K562 (cell line): ENCODE data around the gene NACA. TPM values are rescaled to one million over a fixed set of nuclear protein-coding genes. Genes with fewer than 3 reads are reported as not detected.

ENCODE experiments used
- ATAC-seq: fragments of 200-7000 bp; cut with Tn5 transposase; 3 replicates; pipeline ENCODE4 v1.9.1; 2020; ENCODE audit warnings: moderate library complexity
- BruUV-seq: library from RNA; stranded (reverse); fragments of 400-500 nt; replicated peaks from 2 replicates; lab custom pipeline; 2021; lab: Mats Ljungman, UMichigan
- CTCF ChIA-PET: fragments of 300-600 bp; formaldehyde crosslinking; extraction: SDS; loops from one replicate; lab custom pipeline; 2021; ENCODE audit warnings: low intra/inter-chr PET ratio; lab: Yijun Ruan, JAX
- POLR2A ChIA-PET: fragments of 300-600, 350-650 bp; sonication (Branson Sonifier 250); formaldehyde crosslinking; extraction: SDS; loops from one replicate; lab custom pipeline; 2021; ENCODE audit warnings: antibody characterized with exemption, inconsistent platforms; lab: Yijun Ruan, JAX
- DNase-seq, 4 experiments: peaks; one replicate each; pipeline versions ENCODE4 v3.0.0 to v3.0.0-alpha.2; 2011 to 2018; ENCODE audit warnings: low spot score in 3 of 4, mixed read lengths in 3 of 4; ENCODE audit errors: extremely low read depth in 1 of 4
- FAIRE-seq: peaks from 2 replicates; lab custom pipeline; 2011; peaks lifted over from hg19 to GRCh38; lab: Jason Lieb, UNC
- H2AFZ ChIP-seq: 2 replicates; pipeline ENCODE4 v1.6.0; 2011; ENCODE audit warnings: low read depth, low read length, control low read depth, inconsistent platforms
- H3K27ac ChIP-seq: fragments of 200-600 bp; 3 replicates; pipeline ENCODE4 v1.8.0; 2011; ENCODE audit warnings: low read depth, mild to moderate bottlenecking, control low read depth, inconsistent platforms, low read length, moderate library complexity, mixed read lengths; ENCODE audit errors: extremely low read depth
- H3K27me3 ChIP-seq, 2 experiments: fragments of 300-600 bp in 1 of 2; 2 replicates in 1 of 2; 3 replicates in 1 of 2; pipeline versions ENCODE4 v1.6.0 to v1.8.0; 2011; ENCODE audit warnings: inconsistent platforms in 2 of 2, low read length in 2 of 2, mild to moderate bottlenecking in 1 of 2, mixed read lengths in 1 of 2, moderate library complexity in 1 of 2; ENCODE audit not compliant: control insufficient read depth in 2 of 2, insufficient read depth in 2 of 2
- H3K36me3 ChIP-seq: fragments of 300-600 bp; 3 replicates; pipeline ENCODE4 v1.8.0; 2011; ENCODE audit warnings: mild to moderate bottlenecking, low read length, inconsistent platforms; ENCODE audit not compliant: control insufficient read depth, insufficient read depth
- H3K4me1 ChIP-seq, 2 experiments: fragments of 200-600 bp in 1 of 2; replicated peaks in 1 of 2; 2 replicates in 1 of 2; 3 replicates in 1 of 2; pipeline versions ENCODE4 v1.5.1 to v1.8.0; 2011; ENCODE audit warnings: inconsistent platforms in 2 of 2, low read length in 2 of 2, mild to moderate bottlenecking in 1 of 2, mixed read lengths in 1 of 2, moderate library complexity in 1 of 2; ENCODE audit not compliant: control insufficient read depth in 2 of 2, insufficient read depth in 2 of 2
- H3K4me2 ChIP-seq: 2 replicates; pipeline ENCODE4 v1.6.1; 2011; ENCODE audit warnings: low read length, control low read depth, inconsistent platforms, mixed read lengths; ENCODE audit not compliant: insufficient read depth
- H3K4me3 ChIP-seq: fragments of 200-600 bp; sonication (generic), shearing (Covaris generic); 2 replicates; pipeline ENCODE4 v1.5.1; 2016; ENCODE audit warnings: control low read depth, inconsistent platforms
- H3K79me2 ChIP-seq: fragments of 200-600 bp; 3 replicates; pipeline ENCODE4 v1.8.0; 2011; ENCODE audit warnings: low read length, inconsistent platforms; ENCODE audit not compliant: control insufficient read depth, insufficient read depth
- H3K9ac ChIP-seq, 2 experiments: 2 replicates each; pipeline versions ENCODE4 v1.6.0 to v1.6.1; 2011; ENCODE audit warnings: low read depth in 2 of 2, low read length in 2 of 2, control low read depth in 1 of 2, inconsistent platforms in 1 of 2, mild to moderate bottlenecking in 1 of 2, mixed read lengths in 1 of 2; ENCODE audit not compliant: insufficient read depth in 1 of 2
- H3K9me1 ChIP-seq: one replicate; pipeline ENCODE4 v1.6.0; 2011; ENCODE audit warnings: inconsistent platforms, mild to moderate bottlenecking, low read length, moderate library complexity; ENCODE audit not compliant: control insufficient read depth, insufficient read depth
- H3K9me3 ChIP-seq: replicated peaks from 2 replicates; pipeline ENCODE4 v1.5.1; 2011; ENCODE audit warnings: low read depth, low read length, inconsistent platforms; ENCODE audit not compliant: control insufficient read depth, insufficient read depth
- H4K20me1 ChIP-seq: replicated peaks from 2 replicates; pipeline ENCODE4 v1.6.1; 2011; ENCODE audit warnings: low read length, inconsistent platforms, mixed read lengths; ENCODE audit not compliant: control insufficient read depth, insufficient read depth
- KAT7 ChIP-seq: sonication (generic); formaldehyde crosslinking; IDR thresholded peaks from 2 replicates; pipeline ENCODE4 v1.8.0; 2022; ENCODE audit warnings: missing genetic modification reagents, mild to moderate bottlenecking, borderline replicate concordance
- LCOR ChIP-seq: sonication (generic); formaldehyde crosslinking; IDR thresholded peaks from 2 replicates; pipeline ENCODE4 v1.8.0; 2022; ENCODE audit warnings: mild to moderate bottlenecking, missing genetic modification reagents
- RBFOX2 ChIP-seq: fragments of 200-400 bp; formaldehyde crosslinking; IDR thresholded peaks from 2 replicates; pipeline ENCODE4 v1.6.1; 2017; ENCODE audit warnings: low read depth, mild to moderate bottlenecking, low read length, moderate library complexity
- ZNF263 ChIP-seq: sonication (generic); formaldehyde crosslinking; IDR thresholded peaks from 2 replicates; pipeline ENCODE4 v1.8.0; 2022; ENCODE audit warnings: mild to moderate bottlenecking, missing genetic modification reagents, borderline replicate concordance
- ZNF699 ChIP-seq: fragments of 250-450 bp; sonication (Bioruptor Pico); IDR thresholded peaks from 2 replicates; pipeline ENCODE4 v1.8.0; 2021; ENCODE audit warnings: mild to moderate bottlenecking, moderate library complexity; ENCODE audit not compliant: insufficient replicate concordance
- ZNF77 ChIP-seq: fragments of 250-450 bp; sonication (Bioruptor Pico); IDR thresholded peaks from 2 replicates; pipeline ENCODE4 v1.5.0; 2020
- WGBS: fragments of 100-300 bp; shearing (Covaris generic); methylation state at CpG from one replicate; pipeline ENCODE4 v1.1.6; 2016; ENCODE audit warnings: low coverage, mixed read lengths; ENCODE audit not compliant: insufficient coverage; ENCODE audit errors: missing lambda C conversion rate; 5-methylcytosine and 5-hydroxymethylcytosine counted together
- in situ Hi-C: fragments of 300-500 bp; cut with MboI; formaldehyde crosslinking; loops from 4 replicates; pipeline ENCODE4 v1.15.0; 2018; ENCODE audit warnings: inconsistent platforms, mixed read lengths
- intact Hi-C: fragments of 100-400 bp; cut with micrococcal nuclease; formaldehyde crosslinking; loops from 2 replicates; pipeline ENCODE4 v1.14.2; 2022
- polyA plus RNA-seq, 8 experiments: library from polyadenylated mRNA; depleted of rRNA in 4 of 8; stranded (reverse) in 5 of 8; unstranded in 3 of 8; fragments of >200 nt; fragmentation: Nextera tagmentation in 2 of 8; fragmentation: Illumina TruSeq in 1 of 8; extraction: Ambion mirVana in 2 of 8; extraction: Trizol in 1 of 8; gene quantifications; 2 replicates each; pipeline versions ENCODE4 v1.2.1 to v1.2.3, GENCODE V29; 2011 to 2014; ENCODE audit warnings: inconsistent platforms in 1 of 8, missing spikeins in 1 of 8
- total RNA-seq, 7 experiments: library from RNA; depleted of rRNA in 6 of 7; stranded (reverse); fragments of >200 nt in 6 of 7; fragmentation: Illumina TruSeq in 2 of 7; extraction: Trizol in 2 of 7; gene quantifications; 2 replicates each; pipeline versions ENCODE4 v1.2.1 to v1.2.3, GENCODE V29; 2011 to 2021; ENCODE audit warnings: low replicate concordance in 1 of 7
- TF ChIP-seq, protein P1 (sequence below), 3 experiments: fragments of 200-800 bp in 1 of 3; sonication (Bioruptor generic) in 1 of 3; sonication (generic) in 1 of 3; formaldehyde crosslinking in 1 of 3; IDR thresholded peaks; 2 replicates each; pipeline versions ENCODE4 v1.6.1 to v1.8.0; 2016 to 2022; ENCODE audit warnings: mild to moderate bottlenecking in 2 of 3, missing compliant biosample characterization in 2 of 3, missing genetic modification characterization in 2 of 3, missing genetic modification reagents in 1 of 3

Gene NACA
- total and polyA plus RNA-seq, 9 of the 15 experiments (the other 6 are each of a cell fraction or from before 2014, with no cell fraction given) = 1,030 to 2,416 (median 1,645) TPM

DNA sequence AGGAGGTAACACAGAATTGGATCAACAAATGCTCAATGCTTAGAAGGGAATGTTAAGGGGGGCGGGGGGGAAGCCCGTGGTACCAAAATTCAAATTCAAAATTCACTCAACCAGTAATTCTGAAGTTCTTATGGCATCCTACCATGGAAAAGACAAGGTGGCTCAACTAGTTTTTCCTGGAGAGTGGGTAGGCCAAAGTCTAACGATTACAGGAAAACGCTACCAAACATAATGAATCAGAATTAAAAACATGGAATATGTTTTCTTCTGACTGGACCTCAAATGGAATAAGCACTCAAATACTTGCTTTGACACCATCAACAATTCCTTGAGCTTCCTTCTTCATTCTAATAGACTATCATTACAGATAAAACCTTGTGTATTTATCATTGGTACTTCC lies 2.3 kb downstream of the NACA start:
- Histone ChIP-seq H3K79me2 (peaks cover 73% of the 10 kb centered on the region), H3K4me3 (peak overlapping the region; percentile 89), H3K27me3 (no peaks in the 10 kb centered on the region), H3K4me1 (peaks cover 28 to 44% of the 10 kb centered on the region in 2 experiments), H3K9me1 (peaks cover 28% of the 10 kb centered on the region), H3K4me2 (peak overlapping the region; percentile 99), H3K9ac (peak overlapping the region; percentile 46 to 100), H3K9me3 (no peaks in the 10 kb centered on the region), H3K36me3 (peaks cover 73% of the 10 kb centered on the region), H2AFZ (no peak overlapping the region)
- 10% methylated on average over 4 of the region's 4 CpGs for WGBS
- FAIRE-seq = no peak
- intact Hi-C loops = no loop called here
- BruUV-seq = no TSS peak
- ChIA-PET CTCF (no interaction called here), POLR2A (interaction anchor here (0.8 to 2.0 kb wide), 7 partner anchors 9 to 86 kb away, joined by 3 to 15 read pairs (median 6); partner anchors contain the start of gene ATP5F1B)
- in situ Hi-C loops = loop anchor here (10.0 kb wide), 1 partner anchor 78 kb away; the partner anchor contains the start of gene ATP5F1B
- peak; percentile 47 for TF ChIP-seq RBFOX2
- 0 out of 2 replicates have a peak, but pooled peaks have one; percentile 62 for TF ChIP-seq KAT7 (CRISPR knock-in tag)
- TF ChIP-seq ZNF699 (CRISPR knock-in tag) = no peak
- TF ChIP-seq, all 486 proteins: peak for 2
- DNase-seq (no peak), ATAC-seq (no peak)
- peak overlapping the region; percentile 37; the same call in 1 of the 3 replicates for H3K27ac ChIP-seq
- H4K20me1 ChIP-seq = peaks cover 48% of the 10 kb centered on the region

DNA sequence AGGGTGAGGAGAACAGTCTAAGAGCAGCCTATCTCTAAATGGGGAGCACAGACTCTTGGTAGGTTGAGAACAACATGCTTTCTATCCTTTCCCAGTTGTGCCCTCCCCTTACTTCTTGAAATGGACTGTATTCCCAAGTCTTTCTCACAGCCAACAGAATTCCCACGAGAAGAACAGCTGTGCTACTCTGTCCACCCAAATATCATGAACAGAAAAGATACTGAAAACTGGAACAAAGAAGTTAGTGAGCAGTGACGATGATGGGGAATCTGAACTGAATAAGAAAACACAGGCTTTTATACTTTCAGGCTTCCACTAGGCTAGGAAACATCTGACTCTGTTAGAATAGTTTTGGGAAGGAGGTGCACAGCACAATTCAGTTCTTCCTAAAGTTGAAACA lies 3.4 kb downstream of the NACA start:
- no peaks in the 10 kb centered on the region for H3K27me3 ChIP-seq
- peak overlapping the region; percentile 43; the same call in 2 of the 3 replicates for H3K27ac ChIP-seq
- ATAC-seq (no peak), DNase-seq (no peak), FAIRE-seq (no peak)
- no peaks in the 10 kb centered on the region for H3K9me3 ChIP-seq
- peak overlapping the region; percentile 99 for H3K4me2 ChIP-seq
- H3K36me3 ChIP-seq = peaks cover 77% of the 10 kb centered on the region
- H3K9me1 ChIP-seq = peaks cover 28% of the 10 kb centered on the region
- H3K79me2 ChIP-seq = peaks cover 82% of the 10 kb centered on the region
- in situ Hi-C loops = loop anchor here (10.0 kb wide), 1 partner anchor 77 kb away; the partner anchor contains the start of gene ATP5F1B
- H3K4me3 ChIP-seq = peak overlapping the region; percentile 89; the same call in 1 of the 2 replicates
- H4K20me1 ChIP-seq = peaks cover 52% of the 10 kb centered on the region
- ChIA-PET CTCF (no interaction called here), POLR2A (interaction anchor here (0.6 to 4.6 kb wide), 5 partner anchors 12 to 361 kb away, joined by 3 to 32 read pairs (median 4); partner anchors contain the start of gene ATP5F1B)
- TF ChIP-seq LCOR = 0 out of 2 replicates have a peak, but pooled peaks have one; percentile 18
- no peak for TF ChIP-seq ZNF77 (CRISPR knock-in tag)
- TF ChIP-seq RBFOX2 = peak; percentile 32; the same call in 1 of the 2 replicates
- 0 out of 2 replicates have a peak, but pooled peaks have one; percentile 24 for TF ChIP-seq ZNF263 (CRISPR knock-in tag)
- TF ChIP-seq, protein P1, sequence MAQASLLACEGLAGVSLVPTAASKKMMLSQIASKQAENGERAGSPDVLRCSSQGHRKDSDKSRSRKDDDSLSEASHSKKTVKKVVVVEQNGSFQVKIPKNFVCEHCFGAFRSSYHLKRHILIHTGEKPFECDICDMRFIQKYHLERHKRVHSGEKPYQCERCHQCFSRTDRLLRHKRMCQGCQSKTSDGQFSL (CRISPR knock-in tag; IDR thresholded peaks at IDR 0.05) = no peak
- TF ChIP-seq, protein P1 (tag; IDR thresholded peaks at IDR 0.05) = no peak
- peak overlapping the region; percentile 79 to 100 for H3K9ac ChIP-seq
- BruUV-seq = no TSS peak
- peaks cover 28 to 44% of the 10 kb centered on the region in 2 experiments for H3K4me1 ChIP-seq
- 6% methylated on average over 2 of the region's 2 CpGs for WGBS
- intact Hi-C loops = no loop called here
- no peak overlapping the region for H2AFZ ChIP-seq
